Mucosa of rectum (tissue), 2 donors: Measurements from ENCODE around the gene TBC1D22A.

Experiments
- H3K27ac ChIP-seq, 2 donors: one replicate each; pipeline ENCODE4 v1.7.0; 2013; ENCODE audit warnings: inconsistent platforms in 2 of 2, low read depth in 2 of 2, low read length in 2 of 2
- H3K27me3 ChIP-seq, 2 donors: one replicate each; pipeline ENCODE4 v1.7.0; 2013; ENCODE audit warnings: low read length in 2 of 2; ENCODE audit not compliant: control insufficient read depth in 2 of 2, insufficient read depth in 2 of 2
- H3K36me3 ChIP-seq, 2 donors: one replicate each; pipeline ENCODE4 v1.7.0; 2013; ENCODE audit warnings: low read length in 2 of 2; ENCODE audit not compliant: control insufficient read depth in 2 of 2, insufficient read depth in 2 of 2
- H3K4me1 ChIP-seq, 2 donors: one replicate each; pipeline ENCODE4 v1.7.0; 2013; ENCODE audit warnings: low read length in 2 of 2, mild to moderate bottlenecking in 1 of 2; ENCODE audit not compliant: control insufficient read depth in 2 of 2, insufficient read depth in 2 of 2
- H3K4me3 ChIP-seq, 2 donors: one replicate each; pipeline ENCODE4 v1.7.0; 2013; ENCODE audit warnings: low read length in 2 of 2
- H3K9ac ChIP-seq, 2 donors: one replicate each; pipeline ENCODE4 v1.7.0; 2013; ENCODE audit warnings: low read length in 2 of 2, low read depth in 1 of 2, mild to moderate bottlenecking in 1 of 2
- H3K9me3 ChIP-seq, 2 donors: one replicate each; pipeline ENCODE4 v1.7.0; 2013; ENCODE audit warnings: low read length in 2 of 2; ENCODE audit not compliant: control insufficient read depth in 2 of 2
- donor health status: healthy.
- donor health status: Normal muscosa, but diverticular disease.

TBC1D22A gene

DNA sequence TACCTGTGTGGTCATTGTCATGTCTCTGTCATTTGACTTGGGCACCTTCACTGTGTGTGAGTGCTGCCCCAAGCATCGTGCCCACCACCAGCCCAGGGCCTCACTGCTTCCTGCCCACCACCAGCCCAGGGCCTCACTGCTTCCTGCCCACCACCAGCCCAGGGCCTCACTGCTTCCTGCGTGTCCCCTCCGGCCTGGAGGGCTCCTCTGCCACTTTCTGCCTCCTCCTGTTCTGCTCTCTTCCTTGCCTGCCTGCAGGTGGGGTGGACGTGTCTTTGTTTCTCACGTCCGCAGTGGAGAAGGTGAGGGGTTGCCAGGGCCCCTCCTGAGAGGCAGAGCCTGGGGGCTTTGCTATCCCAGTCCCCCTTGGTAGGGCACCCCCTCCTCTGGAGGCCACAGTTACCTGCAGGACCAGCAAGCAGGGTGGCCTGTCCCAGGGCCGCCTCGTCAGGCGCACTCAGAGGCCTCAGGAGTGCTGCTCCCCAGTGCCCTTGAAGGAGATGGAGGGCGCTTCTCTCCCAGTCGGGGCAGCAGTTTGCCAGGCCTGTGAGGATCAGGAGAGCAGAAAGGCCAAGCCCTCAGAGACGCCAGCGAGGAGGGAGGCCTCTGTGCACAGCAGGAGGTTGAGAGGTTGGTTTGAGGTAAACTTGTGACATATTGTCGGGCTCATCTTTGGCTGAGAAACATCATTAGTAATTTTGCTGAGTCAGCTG lies 290.7 kb downstream of the TBC1D22A start:
- Histone ChIP-seq H3K4me3 (no peak overlapping the region), H3K36me3 (peaks cover 4 to 6% of the 10 kb centered on the region in 2 donors), H3K27me3 (no peaks in the 10 kb centered on the region), H3K9me3 (no peaks in the 10 kb centered on the region), H3K27ac (no peak overlapping the region), H3K4me1 (peaks cover 0 to 8% of the 10 kb centered on the region in 2 donors), H3K9ac (no peak overlapping the region)

DNA sequence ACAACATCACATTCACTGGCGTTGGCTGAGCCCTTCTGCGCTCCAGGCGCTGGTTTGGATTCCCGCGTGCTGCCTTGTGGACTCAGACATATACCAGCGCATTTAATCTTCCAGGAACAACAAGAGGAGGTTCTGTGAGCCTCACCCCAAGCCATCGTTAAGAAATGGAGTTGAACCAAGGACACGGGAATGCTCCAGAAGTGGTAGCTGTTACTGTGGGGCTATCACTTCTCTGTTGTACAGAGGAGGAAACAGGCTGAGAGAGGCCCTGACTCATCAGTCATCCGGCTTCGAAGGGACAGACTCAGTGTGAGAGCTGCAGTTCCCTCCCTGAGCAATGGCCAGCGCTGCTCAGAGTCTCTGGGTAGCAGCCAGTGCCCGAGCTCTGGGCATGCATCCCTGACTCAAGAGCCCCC lies 291.3 kb downstream of the TBC1D22A start:
- Histone ChIP-seq H3K36me3 (peaks cover 4 to 6% of the 10 kb centered on the region in 2 donors), H3K9me3 (no peaks in the 10 kb centered on the region), H3K27ac (no peak overlapping the region), H3K4me1 (peaks cover 0 to 3% of the 10 kb centered on the region in 2 donors), H3K27me3 (no peaks in the 10 kb centered on the region), H3K9ac (no peak overlapping the region), H3K4me3 (no peak overlapping the region)

DNA sequence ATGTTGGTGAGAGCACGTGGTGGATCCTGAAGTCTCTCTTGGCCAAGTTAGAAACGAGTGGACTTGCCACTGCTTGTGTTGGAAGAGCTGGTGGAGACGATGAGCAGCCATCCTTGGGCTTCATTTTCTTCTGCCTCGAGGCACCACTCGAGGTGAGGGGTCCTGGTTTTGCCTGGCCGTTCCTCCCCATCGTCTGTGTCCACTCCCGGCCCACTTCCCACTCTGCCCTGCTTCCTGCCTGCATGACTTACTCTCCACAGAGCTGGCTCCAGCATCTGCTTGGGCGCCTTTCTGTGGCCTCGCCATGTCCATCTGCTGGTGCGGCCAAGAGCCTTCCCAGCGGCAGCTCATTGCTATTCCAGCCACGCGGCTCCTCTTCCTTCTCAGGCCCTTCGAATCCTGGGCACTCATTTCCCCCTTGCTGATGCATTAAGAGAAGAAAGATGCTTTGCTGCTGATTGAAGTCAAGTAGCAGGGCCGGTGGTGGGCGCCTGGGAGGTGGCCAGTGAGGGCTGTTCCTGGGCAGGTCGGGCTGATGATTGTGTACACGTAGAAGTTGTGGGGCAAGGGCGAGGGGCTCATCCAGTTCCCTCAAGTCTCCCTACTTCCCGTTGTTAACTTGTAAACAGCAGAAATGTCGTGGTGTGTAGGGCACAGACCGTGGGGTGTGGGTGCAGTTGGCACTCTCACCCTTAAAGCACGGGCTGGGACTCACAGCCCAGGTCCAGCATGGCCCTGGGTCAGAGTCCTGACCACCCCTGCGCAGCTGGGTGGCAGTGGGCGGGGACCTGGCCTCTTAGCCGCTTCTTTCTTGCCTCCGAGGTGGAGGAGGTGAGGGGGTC lies 292.0 kb downstream of the TBC1D22A start:
- Histone ChIP-seq H3K9me3 (no peaks in the 10 kb centered on the region), H3K27ac (no peak overlapping the region), H3K9ac (no peak overlapping the region), H3K36me3 (peaks cover 4 to 10% of the 10 kb centered on the region in 2 donors), H3K4me3 (no peak overlapping the region), H3K4me1 (no peaks in the 10 kb centered on the region), H3K27me3 (no peaks in the 10 kb centered on the region)

DNA sequence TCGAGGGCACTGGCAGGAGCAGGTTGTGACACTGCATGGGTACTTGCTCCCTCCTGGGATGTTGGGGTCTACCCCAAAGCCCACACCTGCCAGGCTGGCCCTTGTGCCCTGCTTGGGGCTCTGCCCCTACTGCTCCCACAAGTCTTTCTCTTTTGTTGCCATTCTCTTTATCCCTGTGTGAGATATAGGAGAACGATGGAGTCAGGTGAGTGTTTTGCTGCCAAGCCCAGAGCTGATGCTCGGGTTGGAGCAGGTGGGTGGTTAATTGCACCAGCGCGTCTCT lies 292.6 kb downstream of the TBC1D22A start:
- no peak overlapping the region for H3K9ac ChIP-seq
- H3K9me3 ChIP-seq = no peaks in the 10 kb centered on the region
- no peaks in the 10 kb centered on the region for H3K27me3 ChIP-seq
- H3K4me3 ChIP-seq = no peak overlapping the region
- peaks cover 9 to 10% of the 10 kb centered on the region in 2 donors for H3K36me3 ChIP-seq
- no peaks in the 10 kb centered on the region for H3K4me1 ChIP-seq
- H3K27ac ChIP-seq = no peak overlapping the region

DNA sequence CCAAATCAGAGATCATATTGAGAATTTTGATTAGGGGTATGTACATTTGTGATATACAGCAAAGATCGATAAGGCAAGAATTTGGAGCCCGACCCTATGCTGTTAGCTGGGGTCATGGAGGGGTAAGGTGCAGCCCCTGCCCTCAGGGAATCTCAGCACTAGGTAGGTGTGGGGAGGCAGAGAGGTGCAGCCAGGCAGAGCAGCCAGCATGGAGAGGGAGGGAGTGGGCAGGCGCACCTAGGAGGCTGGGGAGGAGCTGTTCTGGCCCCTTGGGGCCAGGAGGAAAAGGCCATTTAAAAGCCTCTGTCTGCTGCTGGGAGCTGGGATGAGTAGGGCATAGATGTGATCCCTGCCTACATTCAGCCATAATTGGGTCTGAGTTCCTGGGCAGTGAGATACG lies 293.0 kb downstream of the TBC1D22A start:
- Histone ChIP-seq H3K4me3 (no peak overlapping the region), H3K36me3 (peaks cover 9 to 10% of the 10 kb centered on the region in 2 donors), H3K9me3 (no peaks in the 10 kb centered on the region), H3K27ac (no peak overlapping the region), H3K4me1 (no peaks in the 10 kb centered on the region), H3K27me3 (no peaks in the 10 kb centered on the region), H3K9ac (no peak overlapping the region)

DNA sequence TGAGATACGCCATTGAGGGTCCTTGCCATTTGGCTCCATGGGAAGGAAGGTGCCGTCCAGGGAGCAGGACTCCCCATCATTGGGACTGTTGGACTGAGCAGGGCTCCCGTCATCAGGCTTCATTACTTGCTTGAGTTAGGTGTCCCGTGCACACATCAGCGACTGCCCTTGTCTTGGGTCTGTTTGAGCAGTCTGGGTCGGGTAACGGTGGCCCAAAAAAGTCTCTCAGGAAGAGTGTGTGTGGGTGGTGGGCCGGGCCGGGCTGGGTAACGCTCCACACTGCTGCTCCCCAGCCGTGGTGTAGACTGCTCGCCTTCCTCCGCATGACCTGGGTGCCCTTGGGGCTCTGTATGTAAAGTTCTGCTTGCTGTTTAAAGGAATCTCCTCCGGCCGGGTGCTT lies 293.5 kb downstream of the TBC1D22A start:
- Histone ChIP-seq H3K27me3 (no peaks in the 10 kb centered on the region), H3K4me1 (no peaks in the 10 kb centered on the region), H3K9ac (no peak overlapping the region), H3K9me3 (no peaks in the 10 kb centered on the region), H3K36me3 (peaks cover 10 to 11% of the 10 kb centered on the region in 2 donors), H3K27ac (no peak overlapping the region), H3K4me3 (no peak overlapping the region)

DNA sequence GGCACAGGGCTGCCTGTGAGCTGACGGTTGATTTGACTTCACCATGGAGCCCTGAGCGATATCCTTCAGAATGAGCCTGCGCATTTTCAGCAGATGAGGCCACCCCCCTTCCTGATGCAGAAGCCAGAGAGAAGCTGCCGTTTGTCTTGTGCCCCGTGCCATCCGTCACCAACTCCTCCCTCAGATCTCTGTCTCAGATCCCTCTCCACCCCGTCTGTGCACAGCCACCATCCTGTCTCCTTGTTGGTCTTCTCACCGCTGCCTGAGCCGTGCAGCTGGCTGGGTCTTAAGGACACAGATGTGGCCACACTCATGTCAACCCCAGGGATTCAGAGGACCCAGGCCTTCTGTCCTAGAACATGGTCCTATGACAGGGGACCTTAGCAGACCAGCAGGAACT lies 293.9 kb downstream of the TBC1D22A start:
- Histone ChIP-seq H3K36me3 (peaks cover 13 to 15% of the 10 kb centered on the region in 2 donors), H3K4me1 (no peaks in the 10 kb centered on the region), H3K27me3 (no peaks in the 10 kb centered on the region), H3K27ac (no peak overlapping the region), H3K9ac (no peak overlapping the region), H3K9me3 (no peaks in the 10 kb centered on the region), H3K4me3 (no peak overlapping the region)

DNA sequence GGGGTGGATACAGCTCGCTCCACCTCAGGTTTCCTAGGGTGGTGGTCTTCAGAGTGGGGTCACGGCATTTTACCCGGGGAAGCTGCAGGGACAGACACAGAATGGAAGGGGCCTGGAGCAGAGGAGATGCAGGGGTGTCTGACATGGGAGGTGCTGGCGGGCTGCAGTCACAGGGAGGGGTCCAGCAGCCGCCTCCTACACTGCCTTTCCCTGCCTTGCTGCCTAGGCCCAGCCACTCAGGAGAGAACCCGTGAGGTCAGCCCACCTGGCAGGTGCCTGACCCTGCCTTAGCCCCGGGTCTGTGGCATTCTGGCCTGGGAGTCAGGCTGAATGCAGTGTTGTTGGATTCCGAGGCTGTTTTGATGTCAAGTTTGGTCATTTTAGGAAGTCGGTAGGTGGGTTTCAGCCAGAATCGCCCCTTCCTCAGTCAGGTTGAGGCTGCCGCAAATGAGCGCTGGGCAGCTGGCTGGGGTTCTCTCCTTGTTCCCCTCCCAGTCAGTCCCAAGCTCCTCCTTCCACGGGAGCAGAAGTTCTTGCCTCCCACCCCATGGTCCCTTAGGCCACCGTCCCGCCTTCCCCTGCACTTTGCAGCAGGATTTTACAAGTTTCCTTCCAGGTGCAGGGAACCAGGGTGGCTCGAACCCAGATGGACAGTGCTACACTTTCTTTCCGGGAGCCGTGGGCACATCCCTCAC lies 294.5 kb downstream of the TBC1D22A start:
- Histone ChIP-seq H3K9ac (no peak overlapping the region), H3K9me3 (no peaks in the 10 kb centered on the region), H3K4me3 (no peak overlapping the region), H3K27me3 (no peaks in the 10 kb centered on the region), H3K27ac (no peak overlapping the region), H3K4me1 (no peaks in the 10 kb centered on the region), H3K36me3 (peaks cover 16% of the 10 kb centered on the region in 2 donors)

DNA sequence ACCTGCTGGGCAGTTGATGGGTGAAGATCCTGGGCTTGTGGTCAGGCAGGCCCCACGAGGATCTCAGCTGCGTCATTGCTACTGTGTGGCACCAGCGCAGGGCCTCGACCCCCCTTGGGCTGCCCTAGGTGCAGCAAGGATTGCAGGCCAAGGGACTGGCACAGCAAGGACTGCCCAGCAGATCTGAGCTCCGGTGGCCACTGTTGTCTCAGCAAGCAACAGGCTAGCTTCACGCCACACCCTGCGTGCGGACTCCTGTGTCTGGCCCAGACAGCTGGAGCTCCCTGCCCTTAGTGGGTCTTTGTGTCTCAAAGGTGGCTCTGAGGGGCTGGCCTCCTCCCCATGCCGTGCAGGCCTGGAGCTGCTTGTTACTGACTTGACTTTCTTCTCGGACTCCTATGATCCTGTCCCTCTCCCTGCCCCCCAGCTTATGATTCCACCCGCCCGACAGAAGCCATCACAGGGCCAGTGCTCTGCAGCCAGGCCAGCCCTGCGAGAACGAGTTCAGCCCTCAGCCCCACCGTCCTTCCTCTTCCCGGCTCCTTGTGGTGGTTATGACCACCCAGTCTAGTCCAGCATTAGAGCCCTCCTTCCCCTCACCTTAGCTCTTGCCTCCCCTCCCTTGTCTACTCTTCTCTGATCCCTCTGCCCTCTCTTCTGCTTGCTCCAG lies 295.6 kb downstream of the TBC1D22A start:
- Histone ChIP-seq H3K4me1 (no peaks in the 10 kb centered on the region), H3K9me3 (no peaks in the 10 kb centered on the region), H3K27ac (no peak overlapping the region), H3K4me3 (no peak overlapping the region), H3K36me3 (peaks cover 21 to 24% of the 10 kb centered on the region in 2 donors), H3K9ac (no peak overlapping the region), H3K27me3 (no peaks in the 10 kb centered on the region)

DNA sequence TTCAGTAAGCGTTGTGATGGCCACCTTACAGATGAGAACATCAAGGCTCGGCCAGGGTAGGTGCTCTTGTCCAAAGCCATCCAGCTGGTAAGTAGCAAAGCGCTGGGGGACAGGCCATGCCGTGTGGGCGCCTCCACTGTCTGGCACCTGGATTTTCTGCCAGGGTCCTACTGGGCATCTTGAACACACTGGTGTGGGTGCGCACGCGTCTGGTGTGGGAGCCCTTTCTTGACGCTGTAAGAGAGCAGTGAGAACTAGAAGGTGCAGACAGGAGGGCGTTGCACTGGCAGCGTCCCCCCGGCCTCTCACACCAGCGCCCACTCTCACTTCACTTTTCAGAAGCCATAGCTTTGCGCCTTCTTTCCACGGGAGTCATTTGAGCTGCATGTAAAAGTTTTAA lies 296.6 kb downstream of the TBC1D22A start:
- H3K9ac ChIP-seq = no peak overlapping the region

More for the DNA sequence above, 296.6 kb downstream of the TBC1D22A start:
- no peaks in the 10 kb centered on the region for H3K9me3 ChIP-seq
- H3K27me3 ChIP-seq = no peaks in the 10 kb centered on the region
- H3K36me3 ChIP-seq = peaks cover 21 to 22% of the 10 kb centered on the region in 2 donors
- H3K27ac ChIP-seq = no peak overlapping the region
- H3K4me3 ChIP-seq = no peak overlapping the region
- H3K4me1 ChIP-seq = no peaks in the 10 kb centered on the region
